Upper lobe of left lung (tissue), 6 donors: ENCODE results near the gene C10orf105. TPM values are rescaled to one million over a fixed set of nuclear protein-coding genes. Genes with fewer than 3 reads are reported as not detected.

Source experiments
- ATAC-seq, 2 donors: fragments of 200-7000 bp; cut with Tn5 transposase; one replicate each; pipeline ENCODE4 v1.9.1; 2022; ENCODE audit warnings: mild to moderate bottlenecking in 2 of 2, moderate library complexity in 2 of 2; ENCODE audit not compliant: low FRiP score in 2 of 2
- DNase-seq, 2 donors: peaks; one replicate each; pipeline ENCODE4 v3.0.0-alpha.2; 2019 to 2020
- H3K27ac ChIP-seq, 4 donors: fragments of 200-600 bp; sonication (generic); one replicate each; pipeline ENCODE4 v1.5.1; 2016 to 2019
- H3K27me3 ChIP-seq, 4 donors: fragments of 200-600 bp; sonication (generic); one replicate each; pipeline ENCODE4 v1.5.1; 2017 to 2019
- H3K36me3 ChIP-seq, 4 donors: fragments of 200-600 bp; sonication (generic); one replicate each; pipeline ENCODE4 v1.5.1; 2016 to 2019
- H3K4me1 ChIP-seq, 4 donors: fragments of 200-600 bp; sonication (generic); one replicate each; pipeline ENCODE4 v1.5.1; 2018 to 2019
- H3K4me3 ChIP-seq, 4 donors: fragments of 200-600 bp; sonication (generic); one replicate each; pipeline ENCODE4 v1.5.1; 2017 to 2019; ENCODE audit warnings: mild to moderate bottlenecking in 2 of 4, moderate library complexity in 1 of 4
- H3K9me3 ChIP-seq, 4 donors: fragments of 200-600 bp; sonication (generic); one replicate each; pipeline ENCODE4 v1.5.1; 2018 to 2019
- EP300 ChIP-seq, 4 donors: sonication (generic); formaldehyde crosslinking; IDR thresholded peaks; one replicate each; pipeline ENCODE4 v1.5.1; 2017; ENCODE audit warnings: antibody characterized with exemption in 4 of 4, control low read depth in 2 of 4
- POLR2A ChIP-seq, 4 donors: fragments of 450-650 bp; IDR thresholded peaks; one replicate each; pipeline ENCODE4 v1.5.1; 2016 to 2017; ENCODE audit warnings: antibody characterized with exemption in 4 of 4, mild to moderate bottlenecking in 2 of 4
- POLR2AphosphoS5 ChIP-seq, 2 donors: sonication (generic); formaldehyde crosslinking; IDR thresholded peaks; one replicate each; pipeline ENCODE4 v1.5.1; 2017; ENCODE audit warnings: antibody characterized with exemption in 2 of 2
- WGBS, 2 donors: methylation state at CpG; one replicate each; pipeline ENCODE4 v1.1.5; 2017 to 2018; 5-methylcytosine and 5-hydroxymethylcytosine counted together
- total RNA-seq, 6 donors: library from RNA; depleted of rRNA in 4 of 6; stranded (reverse); fragments of >200 nt in 4 of 6; gene quantifications; one replicate each; pipeline versions ENCODE4 v1.1.0 to v1.2.1, GENCODE V29; 2016 to 2021
- TF ChIP-seq, protein P1 (sequence below), 6 experiments: fragments of 450-650 bp in 4 of 6; fragments of 200-600 bp in 2 of 6; sonication (generic) in 2 of 6; IDR thresholded peaks; one replicate each; pipeline ENCODE4 v1.5.1; 2016 to 2019; ENCODE audit warnings: antibody characterized with exemption in 6 of 6
- donor health status: DM: no; HTN: no; CAD: no; lungs with moderate emphysema.
- donor health status: DM: no; HTN: yes; CAD: no; lungs with severe emphysema.

The C10orf105 gene
- total RNA-seq, 6 donors from 2014 or later: 0.15 to 1.0 (median 0.44) TPM; not detected in 1

DNA sequence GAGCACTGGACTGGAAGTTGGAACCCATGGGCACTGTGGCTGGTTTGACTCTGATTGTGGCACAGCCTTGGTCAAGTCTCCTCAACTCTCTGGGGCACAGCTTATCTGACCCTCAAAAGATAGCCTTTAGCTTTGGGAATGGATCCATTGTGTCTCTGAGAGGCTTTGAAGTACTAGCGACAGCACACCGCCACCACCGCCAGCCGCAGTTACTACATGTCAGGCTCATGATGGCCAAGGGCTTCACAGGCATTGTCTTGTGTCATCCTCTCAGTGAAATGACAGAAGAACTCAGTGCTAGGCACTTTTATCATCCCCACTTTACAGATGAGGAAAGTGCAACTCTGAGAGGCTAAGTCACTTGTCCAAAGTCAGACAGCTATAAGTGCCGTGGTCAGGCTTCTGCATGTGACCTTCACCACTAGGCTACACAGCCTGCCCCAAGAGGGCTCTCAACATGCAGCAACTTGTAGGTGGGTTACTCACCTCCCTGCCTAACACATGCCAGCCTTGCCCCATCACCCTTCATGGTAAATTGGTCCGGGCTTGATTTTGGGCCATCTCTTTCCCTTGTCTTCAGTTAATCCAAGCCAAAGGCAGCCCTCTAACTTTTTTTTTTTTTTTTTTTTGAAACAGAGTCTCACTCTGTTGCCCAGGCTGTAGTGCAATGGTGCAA, 44.1 kb downstream of the C10orf105 start:
- no peak for DNase-seq
- H3K9me3 ChIP-seq: no peaks in the 10 kb centered on the region
- H3K27ac ChIP-seq: no peak overlapping the region
- no peaks in the 10 kb centered on the region for H3K36me3 ChIP-seq
- no peak for TF ChIP-seq POLR2AphosphoS5 (IDR thresholded peaks at IDR 0.05)
- no peak for TF ChIP-seq POLR2A (IDR thresholded peaks at IDR 0.05)
- no peak for TF ChIP-seq EP300 (IDR thresholded peaks at IDR 0.05)
- TF ChIP-seq, protein P1, sequence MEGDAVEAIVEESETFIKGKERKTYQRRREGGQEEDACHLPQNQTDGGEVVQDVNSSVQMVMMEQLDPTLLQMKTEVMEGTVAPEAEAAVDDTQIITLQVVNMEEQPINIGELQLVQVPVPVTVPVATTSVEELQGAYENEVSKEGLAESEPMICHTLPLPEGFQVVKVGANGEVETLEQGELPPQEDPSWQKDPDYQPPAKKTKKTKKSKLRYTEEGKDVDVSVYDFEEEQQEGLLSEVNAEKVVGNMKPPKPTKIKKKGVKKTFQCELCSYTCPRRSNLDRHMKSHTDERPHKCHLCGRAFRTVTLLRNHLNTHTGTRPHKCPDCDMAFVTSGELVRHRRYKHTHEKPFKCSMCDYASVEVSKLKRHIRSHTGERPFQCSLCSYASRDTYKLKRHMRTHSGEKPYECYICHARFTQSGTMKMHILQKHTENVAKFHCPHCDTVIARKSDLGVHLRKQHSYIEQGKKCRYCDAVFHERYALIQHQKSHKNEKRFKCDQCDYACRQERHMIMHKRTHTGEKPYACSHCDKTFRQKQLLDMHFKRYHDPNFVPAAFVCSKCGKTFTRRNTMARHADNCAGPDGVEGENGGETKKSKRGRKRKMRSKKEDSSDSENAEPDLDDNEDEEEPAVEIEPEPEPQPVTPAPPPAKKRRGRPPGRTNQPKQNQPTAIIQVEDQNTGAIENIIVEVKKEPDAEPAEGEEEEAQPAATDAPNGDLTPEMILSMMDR (IDR thresholded peaks at IDR 0.05): no peak
- ATAC-seq: no peak
- H3K4me1 ChIP-seq: peaks cover 3 to 13% (median 8%) of the 10 kb centered on the region in 4 donors
- 93 to 96% methylated on average over 6 of the region's 6 CpGs for WGBS, 2 donors
- no peak overlapping the region for H3K4me3 ChIP-seq
- no peaks in the 10 kb centered on the region for H3K27me3 ChIP-seq

DNA sequence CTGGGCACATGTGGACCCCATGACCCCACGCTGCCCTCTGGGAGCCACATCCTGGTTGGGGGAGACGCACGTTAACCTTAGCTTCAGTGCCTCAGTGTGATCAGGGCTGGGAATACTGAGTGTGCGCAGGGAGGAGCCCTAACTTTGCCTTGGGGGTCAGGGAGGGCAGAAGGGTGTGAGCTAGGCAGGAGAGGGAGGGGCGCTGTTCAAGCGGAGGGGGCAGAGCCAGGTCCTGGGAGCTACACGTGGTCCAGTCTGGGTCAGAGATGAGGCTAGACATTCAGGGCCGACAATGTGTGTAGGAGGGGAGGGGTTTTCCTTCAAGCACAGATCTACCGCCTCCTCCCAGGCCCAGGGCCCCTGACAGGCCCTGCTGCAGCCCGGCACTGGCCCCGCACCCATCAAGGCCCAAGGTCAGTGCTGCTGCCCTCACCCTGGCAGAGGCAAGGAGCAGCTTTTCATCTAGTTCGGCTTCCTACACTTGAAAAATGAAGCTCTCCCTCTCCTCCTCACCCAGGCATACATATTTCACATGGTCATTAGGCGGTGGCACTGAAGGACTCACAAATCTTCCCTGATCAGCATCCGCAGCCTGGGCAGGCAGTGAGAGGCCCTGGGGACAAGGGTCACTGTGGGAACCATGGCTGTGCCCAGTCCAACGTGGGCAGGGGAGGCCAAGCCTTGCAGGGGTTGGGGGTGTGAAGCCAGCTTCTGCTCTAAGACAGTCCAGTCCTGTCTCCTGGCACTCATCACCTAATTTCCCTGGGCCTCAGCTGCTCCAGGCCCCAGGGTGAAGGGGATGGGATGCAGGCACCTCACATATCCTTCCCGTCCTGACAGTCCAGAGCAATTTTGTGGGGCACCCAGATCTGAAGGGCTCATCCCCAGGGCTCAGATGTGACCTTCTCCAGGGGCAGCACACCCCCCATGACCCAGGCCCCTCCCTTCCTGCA, 47.3 kb downstream of the C10orf105 start:
- WGBS, 2 donors: 78 to 79% methylated on average over 16 of the region's 16 CpGs
- no peak for TF ChIP-seq EP300 (IDR thresholded peaks at IDR 0.05)
- no peak for TF ChIP-seq POLR2A (IDR thresholded peaks at IDR 0.05)
- TF ChIP-seq POLR2AphosphoS5 (IDR thresholded peaks at IDR 0.05): no peak
- TF ChIP-seq, protein P1 (IDR thresholded peaks at IDR 0.05): no peak
- DNase-seq: no peak
- H3K4me3 ChIP-seq: no peak overlapping the region
- peaks cover 0 to 4% (median 0%) of the 10 kb centered on the region in 4 donors for H3K4me1 ChIP-seq
- H3K27me3 ChIP-seq: no peaks in the 10 kb centered on the region
- no peak overlapping the region for H3K27ac ChIP-seq
- no peaks in the 10 kb centered on the region for H3K9me3 ChIP-seq
- ATAC-seq: no peak
- no peaks in the 10 kb centered on the region for H3K36me3 ChIP-seq

DNA sequence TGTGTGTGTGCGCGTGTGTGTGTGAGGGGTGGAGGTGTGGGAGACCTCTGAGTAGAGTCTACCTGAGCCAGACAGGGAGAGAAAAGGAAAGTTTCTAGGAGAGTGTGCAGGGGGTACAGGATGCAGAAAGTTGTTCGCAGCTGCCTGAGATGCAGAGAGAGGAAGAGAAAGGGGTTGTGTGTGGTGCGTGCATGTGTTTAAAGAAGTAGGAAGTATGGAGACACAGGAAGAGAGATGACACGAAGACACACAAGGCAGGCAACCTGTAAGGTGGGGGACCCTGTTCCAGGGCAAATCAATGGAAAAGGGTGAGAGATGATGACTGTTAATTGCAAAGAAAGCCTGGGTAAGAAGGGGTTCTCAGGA, 52.2 kb downstream of the C10orf105 start:
- WGBS, 2 donors: 19 to 39% methylated on average over 5 of the region's 5 CpGs
- H3K4me3 ChIP-seq: no peak overlapping the region
- no peaks in the 10 kb centered on the region for H3K36me3 ChIP-seq
- ATAC-seq (no peak), DNase-seq (no peak)
- H3K27me3 ChIP-seq: no peaks in the 10 kb centered on the region
- H3K9me3 ChIP-seq: no peaks in the 10 kb centered on the region
- TF ChIP-seq EP300 (IDR thresholded peaks at IDR 0.05) (no peak), POLR2AphosphoS5 (IDR thresholded peaks at IDR 0.05) (no peak), POLR2A (IDR thresholded peaks at IDR 0.05) (no peak)
- TF ChIP-seq, protein P1 (IDR thresholded peaks at IDR 0.05): no peak
- no peak overlapping the region for H3K27ac ChIP-seq
- H3K4me1 ChIP-seq: peaks cover 0 to 17% (median 2%) of the 10 kb centered on the region in 4 donors

DNA sequence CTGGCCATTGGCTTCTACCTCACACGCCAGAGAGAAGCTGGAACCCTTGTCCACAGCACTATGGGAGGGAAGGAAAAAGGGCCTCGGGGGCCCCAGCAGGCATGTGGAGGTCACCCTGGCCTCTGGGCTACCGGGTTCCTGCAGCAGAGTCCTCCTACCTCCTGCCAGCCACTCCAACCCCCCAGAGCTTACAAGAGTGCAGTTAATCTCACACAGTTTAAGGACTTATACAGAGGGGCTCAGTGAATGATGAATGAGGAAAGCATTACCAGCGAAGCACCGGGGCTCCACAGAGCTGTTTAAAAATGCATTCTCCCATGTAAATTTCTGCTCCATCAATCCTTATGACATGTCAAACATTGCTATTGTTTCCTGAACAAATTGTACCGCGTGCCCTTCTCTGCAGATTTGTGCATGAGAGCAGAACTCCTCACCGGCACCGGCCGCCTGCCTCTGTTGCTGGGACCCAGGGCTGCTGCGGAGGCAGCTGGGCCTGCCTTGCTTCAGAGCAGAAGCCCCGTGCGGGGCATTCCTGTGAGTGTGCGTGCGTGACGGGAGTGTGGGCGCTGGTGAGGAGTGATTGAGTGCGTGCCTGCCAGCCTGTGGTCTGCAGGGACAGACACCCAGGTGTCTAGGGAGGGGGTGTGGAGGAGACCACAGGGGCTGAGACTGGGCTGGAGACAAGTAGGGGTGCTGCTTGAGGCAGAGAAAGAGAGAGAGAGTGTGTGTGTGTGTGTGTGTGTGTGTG, 52.8 kb downstream of the C10orf105 start:
- WGBS, 2 donors: 39 to 43% methylated on average over 17 to 18 of the region's 18 CpGs
- Histone ChIP-seq H3K36me3 (no peaks in the 10 kb centered on the region), H3K27me3 (no peaks in the 10 kb centered on the region), H3K9me3 (no peaks in the 10 kb centered on the region), H3K4me1 (peaks cover 0 to 17% (median 2%) of the 10 kb centered on the region in 4 donors), H3K4me3 (no peak overlapping the region), H3K27ac (no peak overlapping the region)
- TF ChIP-seq EP300 (IDR thresholded peaks at IDR 0.05) (no peak), POLR2A (IDR thresholded peaks at IDR 0.05) (no peak), POLR2AphosphoS5 (IDR thresholded peaks at IDR 0.05) (no peak)
- TF ChIP-seq, protein P1 (IDR thresholded peaks at IDR 0.05): no peak
- no peak for DNase-seq
- ATAC-seq: no peak
